Right kidney (tissue), 1 donor: ENCODE data around the gene JPH2.

ENCODE experiments used
- DNase-seq: peaks from one replicate; pipeline ENCODE4 v3.0.0-alpha.2; 2016

Gene JPH2

DNA sequence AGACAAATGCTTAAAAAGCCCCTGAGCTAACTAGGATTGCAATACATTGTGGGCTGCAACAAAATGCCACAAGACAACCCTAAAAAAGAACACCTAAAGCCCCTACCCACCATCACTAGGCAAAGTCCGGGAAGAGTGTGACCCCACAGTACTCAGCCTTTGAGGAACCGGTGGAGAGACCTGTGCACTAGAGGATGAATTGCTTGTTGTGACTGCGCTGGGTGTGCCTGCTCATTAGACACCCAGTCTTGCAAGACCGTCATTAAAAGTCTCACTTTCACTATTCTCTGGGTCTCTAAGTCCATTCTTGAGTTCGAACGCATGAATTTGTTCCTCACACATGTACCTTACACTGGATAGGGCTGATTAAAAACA lies 88.7 kb downstream of the JPH2 start:
- no peak for DNase-seq

DNA sequence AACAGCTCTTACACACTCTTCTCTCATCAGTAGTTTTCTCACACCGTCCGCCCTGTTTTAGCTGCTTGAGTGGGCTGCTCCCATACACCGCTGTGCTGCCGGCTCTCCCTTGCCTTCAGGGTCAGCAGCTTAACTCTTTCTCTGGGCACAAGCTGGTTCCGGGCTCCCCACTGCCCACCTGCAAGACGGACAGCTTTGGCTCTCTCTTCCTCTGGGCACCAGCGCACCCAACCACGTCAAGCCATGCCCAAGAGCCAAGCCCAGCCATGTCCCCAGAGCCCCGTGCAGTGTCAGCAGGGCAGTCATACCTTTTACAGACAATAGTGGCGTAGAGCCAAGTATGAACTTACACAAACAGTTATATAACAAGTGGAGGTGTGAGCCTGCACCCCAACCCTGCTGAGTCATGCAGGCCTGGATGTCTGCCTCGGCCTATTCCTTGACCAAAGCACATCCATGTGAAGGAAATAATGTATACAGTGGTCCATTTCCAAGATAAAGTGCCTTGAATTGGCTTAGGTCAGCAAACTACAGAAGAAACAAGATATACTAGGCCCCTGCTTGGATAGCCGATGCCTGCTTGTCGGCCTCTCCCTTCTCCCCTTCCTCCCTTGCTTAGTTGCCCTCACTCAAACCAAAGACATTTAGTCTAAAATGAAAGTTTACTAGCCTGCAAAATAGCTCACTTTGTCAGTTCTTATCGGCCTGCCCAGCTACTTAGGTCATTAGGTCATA lies 89.3 kb downstream of the JPH2 start:
- no peak for DNase-seq

GRCh38 chr20:44095831-44096230 lies 91.2 kb downstream of the JPH2 start:
- no peak for DNase-seq

DNA sequence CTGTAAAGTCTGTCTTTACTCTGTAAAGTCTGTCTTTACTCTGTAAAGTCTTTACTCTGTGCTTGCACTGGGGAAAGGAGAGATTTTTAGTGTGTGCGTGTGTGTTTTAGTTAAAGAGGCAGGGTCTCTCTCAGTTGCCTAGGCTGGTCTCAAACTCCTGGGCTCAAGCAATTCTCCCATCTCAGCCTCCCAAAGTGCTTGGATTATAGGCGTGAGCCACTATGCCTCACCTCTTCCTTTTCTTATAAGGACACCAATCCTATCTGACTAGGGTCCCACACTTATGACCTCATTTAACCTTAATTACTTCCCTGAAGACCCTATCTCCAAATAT lies 93.8 kb downstream of the JPH2 start:
- DNase-seq, result no peak

- no peak for DNase-seq
Measured at GRCh38 chr20:44092551-44093248, 94.3 kb downstream of the JPH2 start.

DNA sequence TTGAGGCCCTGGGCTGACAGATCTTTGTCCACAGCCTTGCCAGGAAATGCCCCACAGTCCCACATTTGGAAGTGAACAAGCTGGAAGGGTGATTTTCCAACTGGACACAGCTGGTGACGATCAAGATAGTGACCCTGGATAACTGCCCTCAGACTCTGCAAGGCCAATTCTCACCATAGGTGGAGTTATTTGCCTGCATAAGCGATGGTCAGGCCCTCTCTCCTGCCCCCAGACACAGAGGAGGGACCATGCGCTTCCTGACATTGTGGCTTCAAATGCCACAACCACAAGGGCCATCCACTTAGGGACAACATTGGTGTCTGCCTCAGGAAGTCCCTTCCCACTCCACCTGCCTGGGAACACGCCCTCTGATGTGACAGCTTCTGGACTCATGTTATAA lies 96.0 kb downstream of the JPH2 start:
- no peak for DNase-seq

GRCh38 chr20:44089987-44090674 lies 96.9 kb downstream of the JPH2 start:
- no peak for DNase-seq

DNA sequence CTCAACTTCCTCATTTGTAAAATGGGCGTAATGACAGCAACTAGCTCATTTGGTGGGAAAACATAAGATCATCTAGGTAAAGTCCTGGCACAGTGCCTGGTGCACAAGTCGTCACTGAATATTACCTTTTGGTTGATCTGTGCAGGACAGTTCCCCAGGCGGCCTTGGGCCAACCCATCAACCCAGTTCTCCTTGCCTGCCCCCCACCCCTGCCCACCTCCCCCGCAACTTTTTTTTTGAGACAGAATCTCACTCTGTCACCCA lies 99.2 kb downstream of the JPH2 start:
- no peak for DNase-seq

DNA sequence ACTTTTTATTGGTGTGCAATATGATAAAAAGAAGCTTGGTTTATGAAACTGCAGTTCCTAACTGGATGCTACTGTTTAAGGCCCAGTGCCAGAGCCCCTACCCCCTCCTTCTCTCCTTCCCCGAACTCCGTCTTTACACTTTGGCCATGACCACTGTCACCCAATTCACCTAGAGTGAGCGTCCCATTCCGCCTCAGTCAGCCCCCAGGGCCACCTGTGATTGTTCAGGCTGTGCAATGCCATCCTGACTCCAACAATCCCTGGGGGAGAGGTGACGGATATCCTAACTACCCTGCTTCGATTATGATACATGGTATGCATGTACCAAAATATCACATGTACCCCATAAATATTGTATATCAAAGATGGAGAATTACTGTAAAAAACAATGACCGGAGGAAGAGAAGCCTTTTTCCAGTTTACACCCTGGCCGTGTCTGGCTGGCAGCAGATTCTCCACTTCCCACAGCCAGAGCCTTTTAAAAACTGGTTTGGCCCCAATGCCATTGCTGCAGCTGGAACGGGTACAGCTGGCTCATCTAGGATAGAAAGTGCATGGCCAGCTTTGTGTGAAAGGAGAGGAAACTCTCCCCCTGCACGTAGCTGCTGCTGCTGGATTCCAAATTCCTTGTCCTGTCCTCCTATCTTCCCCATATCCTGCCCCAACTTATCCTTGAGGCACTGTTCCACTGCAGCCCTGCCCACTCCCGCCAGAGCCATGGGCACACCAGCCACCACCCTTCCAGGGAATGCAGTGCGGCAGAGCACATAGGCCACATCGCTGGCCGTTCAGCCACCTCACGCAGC lies 99.7 kb downstream of the JPH2 start:
- no peak for DNase-seq

GRCh38 chr20:44085616-44086434 lies 101.2 kb downstream of the JPH2 start:
- DNase-seq, result no peak

GRCh38 chr20:44084891-44085290 lies 102.1 kb downstream of the JPH2 start:
- no peak for DNase-seq

- DNase-seq, result no peak
Measured at GRCh38 chr20:44084439-44084838, 102.5 kb downstream of the JPH2 start.

- DNase-seq, result no peak
Measured at GRCh38 chr20:44083220-44083933, 103.6 kb downstream of the JPH2 start.

- DNase-seq, result no peak
Measured at GRCh38 chr20:44081888-44082287, 105.1 kb downstream of the JPH2 start.

- no peak for DNase-seq
Measured at GRCh38 chr20:44081476-44081875, 105.5 kb downstream of the JPH2 start.

DNA sequence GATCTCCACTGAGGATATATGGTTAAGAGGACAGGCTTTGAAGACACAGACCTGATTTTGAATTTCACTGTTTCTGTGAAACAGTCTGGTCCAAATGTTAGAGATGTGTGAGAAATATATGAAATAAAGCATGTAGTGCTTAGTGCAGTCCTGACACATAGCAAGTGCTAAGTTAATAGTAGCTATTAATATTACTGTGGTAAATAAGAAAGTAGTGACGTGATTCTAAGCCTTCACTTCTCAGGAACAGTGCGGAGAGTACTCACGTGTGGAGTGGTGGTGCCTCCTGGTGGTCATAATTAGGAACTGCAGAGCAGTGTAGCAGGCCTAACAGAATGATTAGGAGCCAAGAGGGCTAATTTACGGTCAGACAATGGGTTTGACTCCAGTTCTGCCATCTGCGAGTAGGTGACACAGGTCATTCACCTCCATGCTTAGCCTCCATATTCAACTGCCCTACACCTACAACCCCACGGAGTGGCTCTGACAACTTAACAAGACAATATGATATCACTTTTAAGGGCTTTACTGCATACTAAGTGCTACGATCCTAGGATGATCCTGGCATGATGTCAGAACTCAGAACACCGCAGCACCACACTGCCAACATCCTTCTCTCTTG lies 106.2 kb downstream of the JPH2 start:
- DNase-seq, result no peak

GRCh38 chr20:44080064-44080463 lies 106.9 kb downstream of the JPH2 start:
- no peak for DNase-seq

DNA sequence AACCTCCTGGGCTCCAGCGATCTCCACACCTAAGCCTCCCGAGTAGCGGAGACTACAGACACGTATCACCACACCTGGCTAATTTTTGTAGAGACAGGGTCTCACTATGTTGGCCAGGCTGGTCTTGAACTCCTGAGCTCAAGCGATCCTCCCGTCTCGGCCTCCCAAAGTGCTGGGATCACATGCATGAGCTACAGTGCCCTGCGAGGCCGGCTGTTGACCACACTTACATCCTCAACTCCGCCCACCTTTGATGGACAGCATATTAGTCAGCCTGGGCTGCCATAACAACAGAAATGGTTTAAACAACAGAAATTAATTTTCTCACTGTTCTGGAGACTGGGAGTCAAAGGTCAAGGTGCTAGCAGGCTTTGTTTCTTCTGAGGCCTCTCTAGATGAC lies 107.7 kb downstream of the JPH2 start:
- DNase-seq, result no peak

DNA sequence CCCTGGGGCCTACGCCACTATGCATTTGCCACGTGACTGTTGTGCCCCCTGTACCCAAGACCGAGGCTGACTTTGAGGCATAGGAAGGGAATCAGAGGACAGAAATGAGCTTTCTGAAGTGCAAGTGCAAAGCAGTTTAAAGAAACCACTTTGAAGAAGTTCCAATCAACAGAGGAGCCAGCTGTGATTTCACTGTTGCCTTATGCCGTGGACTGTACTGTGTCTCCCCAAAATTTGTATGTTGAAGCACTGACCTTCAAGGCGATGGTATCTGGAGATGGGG lies 111.1 kb downstream of the JPH2 start:
- no peak for DNase-seq

GRCh38 chr20:44075191-44075949 lies 111.6 kb downstream of the JPH2 start:
- DNase-seq, result no peak
